Mammary epithelial cell (primary cell): ENCODE data around the gene RPLP2.

ENCODE experiments used
- EZH2 ChIP-seq: IDR thresholded peaks from 2 replicates; pipeline ENCODE4 v1.6.1; 2012; ENCODE audit warnings: low read length, inconsistent platforms, borderline replicate concordance
- TF ChIP-seq, protein P1 (sequence below), 2 donors: IDR thresholded peaks in 1 of 2; conservative IDR thresholded peaks in 1 of 2; 2 replicates each; pipeline ENCODE4 v1.5.1; 2011 to 2012; ENCODE audit warnings: inconsistent platforms in 2 of 2, low read length in 2 of 2, mild to moderate bottlenecking in 2 of 2, control low read depth in 1 of 2, low read depth in 1 of 2; ENCODE audit not compliant: insufficient read depth in 1 of 2; ENCODE audit errors: extremely low read depth in 1 of 2

DNA sequence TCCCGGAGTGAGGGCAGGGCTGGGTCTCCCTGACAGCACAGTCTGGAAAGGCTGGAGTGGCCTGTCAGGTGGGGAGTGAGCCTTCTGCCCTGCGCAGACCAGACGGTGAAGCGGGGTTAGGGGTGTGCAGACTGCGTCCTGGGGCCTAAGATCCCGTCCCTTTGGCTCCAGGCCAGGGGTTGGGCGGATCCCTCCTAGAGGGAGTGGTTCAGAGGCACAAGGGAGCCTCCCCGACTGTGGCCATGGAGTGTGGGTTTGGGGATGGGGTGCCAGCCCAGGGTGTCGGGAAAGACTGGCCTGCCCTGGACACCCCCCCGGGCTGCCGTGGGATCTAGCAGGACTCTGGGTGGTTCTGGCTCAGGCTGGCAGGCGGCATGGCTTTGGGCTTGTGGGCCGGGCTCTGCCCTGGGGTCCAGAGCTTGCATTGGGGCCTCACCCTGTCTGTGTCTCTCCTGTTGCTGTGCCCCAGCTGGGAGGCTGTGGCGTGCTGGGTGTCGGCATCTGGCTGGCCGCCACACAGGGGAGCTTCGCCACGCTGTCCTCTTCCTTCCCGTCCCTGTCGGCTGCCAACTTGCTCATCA lies 52.4 kb downstream of the RPLP2 start:
- TF ChIP-seq, protein P1, sequence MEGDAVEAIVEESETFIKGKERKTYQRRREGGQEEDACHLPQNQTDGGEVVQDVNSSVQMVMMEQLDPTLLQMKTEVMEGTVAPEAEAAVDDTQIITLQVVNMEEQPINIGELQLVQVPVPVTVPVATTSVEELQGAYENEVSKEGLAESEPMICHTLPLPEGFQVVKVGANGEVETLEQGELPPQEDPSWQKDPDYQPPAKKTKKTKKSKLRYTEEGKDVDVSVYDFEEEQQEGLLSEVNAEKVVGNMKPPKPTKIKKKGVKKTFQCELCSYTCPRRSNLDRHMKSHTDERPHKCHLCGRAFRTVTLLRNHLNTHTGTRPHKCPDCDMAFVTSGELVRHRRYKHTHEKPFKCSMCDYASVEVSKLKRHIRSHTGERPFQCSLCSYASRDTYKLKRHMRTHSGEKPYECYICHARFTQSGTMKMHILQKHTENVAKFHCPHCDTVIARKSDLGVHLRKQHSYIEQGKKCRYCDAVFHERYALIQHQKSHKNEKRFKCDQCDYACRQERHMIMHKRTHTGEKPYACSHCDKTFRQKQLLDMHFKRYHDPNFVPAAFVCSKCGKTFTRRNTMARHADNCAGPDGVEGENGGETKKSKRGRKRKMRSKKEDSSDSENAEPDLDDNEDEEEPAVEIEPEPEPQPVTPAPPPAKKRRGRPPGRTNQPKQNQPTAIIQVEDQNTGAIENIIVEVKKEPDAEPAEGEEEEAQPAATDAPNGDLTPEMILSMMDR (conservative IDR thresholded peaks at IDR 0.05 in 1 of 2, IDR thresholded peaks at IDR 0.05 in 1 of 2; ENCODE audit: extremely low read depth in 1 of 2, insufficient read depth in 1 of 2, low read depth in 1 of 2, low read length in 2 of 2), result no peak
- TF ChIP-seq EZH2, result no peak
